GM12874 (cell line): ENCODE measurements around the gene MTCL1.

Experiments used
- CTCF ChIP-seq: IDR thresholded peaks from 2 replicates; pipeline ENCODE4 v1.5.1; 2011; ENCODE audit warnings: low read depth, mild to moderate bottlenecking, control low read depth, low read length, moderate library complexity; ENCODE audit not compliant: insufficient read depth

Gene MTCL1

GRCh38 chr18:8786483-8787370 is 81.4 kb downstream of the MTCL1 start:
- TF ChIP-seq CTCF: no peak

DNA sequence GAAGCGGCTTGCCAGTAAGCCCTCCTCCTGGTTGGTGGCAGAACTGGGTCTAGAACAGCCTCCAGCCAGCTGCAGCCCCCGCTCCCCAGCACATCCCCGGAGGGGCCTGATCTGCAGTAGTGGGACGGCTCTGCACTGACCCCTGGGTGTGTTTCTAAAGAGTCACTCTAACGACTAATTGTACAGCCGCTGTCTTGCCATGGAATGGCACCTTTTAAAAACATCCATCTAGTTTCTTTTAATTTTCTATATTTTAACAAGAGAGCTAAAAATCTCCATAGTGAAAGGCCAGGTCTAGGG is 82.0 kb downstream of the MTCL1 start:
- no peak for TF ChIP-seq CTCF

DNA sequence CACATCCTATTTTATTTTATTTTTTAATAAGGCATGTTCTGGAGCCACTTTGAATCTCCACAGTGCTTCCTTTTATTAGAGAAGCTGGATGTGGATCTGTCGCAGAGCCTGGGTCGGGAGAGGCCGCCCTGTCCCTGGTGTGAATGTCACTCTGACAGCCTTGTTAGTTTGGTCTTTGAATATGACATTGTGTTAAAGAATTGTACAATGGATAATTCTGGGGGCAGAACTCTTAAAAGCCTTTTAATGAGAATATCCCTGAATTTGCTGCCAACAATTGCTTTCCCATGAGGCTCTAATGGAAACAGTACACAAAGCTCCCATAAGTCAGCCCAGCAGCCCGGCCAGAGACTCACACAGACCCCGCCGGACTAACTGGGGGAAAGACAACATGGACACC is 82.4 kb downstream of the MTCL1 start:
- TF ChIP-seq CTCF: no peak

DNA sequence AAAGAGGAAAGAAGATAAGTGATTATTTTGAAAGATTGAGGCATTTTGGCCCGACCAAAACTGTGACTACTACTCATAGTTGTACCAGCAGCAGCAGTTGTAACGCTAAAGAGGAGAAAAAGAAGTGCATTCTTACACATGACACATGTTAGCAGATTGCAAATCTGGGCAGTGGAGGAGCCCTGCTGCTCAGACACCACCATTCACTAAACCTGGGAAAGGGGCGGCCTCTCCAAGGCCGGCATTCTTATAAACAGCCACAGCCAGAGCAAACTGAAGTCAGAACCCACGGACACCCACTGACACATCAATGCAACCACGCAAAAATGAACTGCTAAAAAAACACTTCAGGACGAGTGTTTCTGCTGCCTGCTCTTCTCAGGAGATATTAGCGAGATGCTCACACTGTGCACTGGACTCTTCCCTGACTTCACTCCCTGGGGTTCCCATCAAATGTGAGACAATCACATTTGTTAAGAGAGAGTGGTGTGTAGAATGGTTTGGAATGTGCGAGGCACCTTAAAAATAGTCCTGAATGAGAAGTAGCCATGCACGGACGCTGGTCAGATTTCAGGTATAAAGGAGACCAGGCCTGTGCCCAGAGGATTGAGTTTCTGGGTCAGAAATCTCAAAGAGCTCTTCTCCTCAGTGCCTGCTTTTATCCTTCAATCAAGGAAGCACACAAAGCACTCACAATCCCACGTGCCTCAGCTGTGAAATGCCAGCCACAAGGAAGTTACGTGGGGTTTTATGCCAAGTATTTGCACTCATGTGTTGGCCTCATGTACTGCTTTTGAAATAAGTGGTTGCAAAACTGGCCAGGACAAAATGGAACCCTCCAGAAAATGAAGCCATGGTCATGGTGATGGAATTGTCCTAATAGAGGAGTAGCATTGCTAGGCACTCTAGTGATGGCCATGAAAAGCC is 83.4 kb downstream of the MTCL1 start:
- no peak for TF ChIP-seq CTCF

GRCh38 chr18:8791171-8791651 is 85.9 kb downstream of the MTCL1 start:
- no peak for TF ChIP-seq CTCF

DNA sequence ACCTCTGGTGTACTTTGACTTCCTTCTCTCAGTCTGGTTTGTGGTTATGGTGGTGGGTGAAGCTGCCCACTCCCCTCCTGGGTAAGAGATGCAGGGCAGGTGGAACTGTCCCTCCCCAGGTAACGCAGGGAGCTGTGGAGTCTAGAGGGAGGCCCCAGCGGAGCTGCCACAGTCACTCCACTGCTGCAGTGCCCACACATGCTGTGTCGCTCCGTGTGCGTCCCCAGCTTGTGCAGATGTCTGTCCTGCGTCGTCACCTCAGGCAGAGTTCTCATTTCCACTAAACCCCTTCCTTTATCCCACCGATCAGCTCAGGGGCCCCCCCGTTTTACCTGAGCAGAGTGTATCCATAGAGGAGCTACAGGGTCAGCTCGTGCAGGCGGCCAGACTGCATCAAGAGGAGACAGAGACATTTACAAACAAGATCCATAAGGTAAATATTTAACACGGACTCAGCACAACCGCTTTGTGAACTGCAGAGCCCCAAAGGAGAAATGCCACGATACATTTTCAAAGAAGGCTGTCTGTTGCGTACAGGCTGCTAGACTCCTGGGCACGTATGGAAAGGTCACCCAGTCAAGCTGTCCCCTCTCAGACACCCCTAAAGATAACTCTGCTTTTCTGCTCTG is 87.4 kb downstream of the MTCL1 start:
- TF ChIP-seq CTCF: no peak
